K562 (cell line): ENCODE measurements around the gene GTF2H4. TPM values are rescaled to one million over a fixed set of nuclear protein-coding genes. Genes with fewer than 3 reads are reported as not detected.

Experiments used
- BCOR ChIP-seq: fragments of 450-650 bp; IDR thresholded peaks from 2 replicates; pipeline ENCODE4 v1.6.1; 2016
- FIP1L1 ChIP-seq: fragments of 200-400 bp; formaldehyde crosslinking; IDR thresholded peaks from 2 replicates; pipeline ENCODE4 v1.6.1; 2018; ENCODE audit warnings: mild to moderate bottlenecking, low read depth, low read length; ENCODE audit not compliant: poor library complexity, severe bottlenecking
- MEF2D ChIP-seq: conservative IDR thresholded peaks from 2 replicates; pipeline ENCODE4 v1.6.1; 2016; ENCODE audit warnings: low read depth, missing genetic modification characterization, missing compliant biosample characterization
- NR1H2 ChIP-seq: sonication (generic); formaldehyde crosslinking; IDR thresholded peaks from 2 replicates; pipeline ENCODE4 v1.4.0; 2020; ENCODE audit warnings: mild to moderate bottlenecking, missing genetic modification reagents
- PCBP2 ChIP-seq: fragments of 200-400 bp; formaldehyde crosslinking; IDR thresholded peaks from 2 replicates; pipeline ENCODE4 v1.6.1; 2018; ENCODE audit warnings: low read length, low read depth, mild to moderate bottlenecking, moderate library complexity; ENCODE audit not compliant: poor library complexity, severe bottlenecking
- RFX5 ChIP-seq: IDR thresholded peaks from 2 replicates; pipeline ENCODE4 v1.6.1; 2011; ENCODE audit warnings: low read depth, mild to moderate bottlenecking, improper control_type of control experiment, low read length
- STAT5B ChIP-seq: fragments of 250-450 bp; sonication (Bioruptor Pico); IDR thresholded peaks from 2 replicates; pipeline ENCODE4 v1.8.0; 2021; ENCODE audit warnings: mild to moderate bottlenecking, inconsistent platforms
- polyA plus RNA-seq, 8 experiments: library from polyadenylated mRNA; depleted of rRNA in 4 of 8; stranded (reverse) in 5 of 8; unstranded in 3 of 8; fragments of >200 nt; fragmentation: Nextera tagmentation in 2 of 8; fragmentation: Illumina TruSeq in 1 of 8; extraction: Ambion mirVana in 2 of 8; extraction: Trizol in 1 of 8; gene quantifications; 2 replicates each; pipeline versions ENCODE4 v1.2.1 to v1.2.3, GENCODE V29; 2011 to 2014; ENCODE audit warnings: inconsistent platforms in 1 of 8, missing spikeins in 1 of 8
- total RNA-seq, 7 experiments: library from RNA; depleted of rRNA in 6 of 7; stranded (reverse); fragments of >200 nt in 6 of 7; fragmentation: Illumina TruSeq in 2 of 7; extraction: Trizol in 2 of 7; gene quantifications; 2 replicates each; pipeline versions ENCODE4 v1.2.1 to v1.2.3, GENCODE V29; 2011 to 2021; ENCODE audit warnings: low replicate concordance in 1 of 7
- TF ChIP-seq, protein P1 (sequence below), 2 experiments: IDR thresholded peaks; 2 replicates each; pipeline ENCODE4 v1.6.1; 2012; ENCODE audit warnings: improper control_type of control experiment in 2 of 2, low read depth in 2 of 2, low read length in 2 of 2, borderline replicate concordance in 1 of 2
- TF ChIP-seq, protein P2 (sequence below): fragments of 450-650 bp; IDR thresholded peaks from 2 replicates; pipeline ENCODE4 v1.6.1; 2016
- TF ChIP-seq, protein P3 (sequence below), 2 experiments: fragments of 200-800 bp in 1 of 2; sonication (Bioruptor generic) in 1 of 2; sonication (generic) in 1 of 2; formaldehyde crosslinking in 1 of 2; IDR thresholded peaks in 1 of 2; conservative IDR thresholded peaks in 1 of 2; 2 replicates each; pipeline versions ENCODE4 v1.5.0 to v1.6.1; 2016 to 2020; ENCODE audit warnings: missing compliant biosample characterization in 1 of 2, missing genetic modification characterization in 1 of 2, missing genetic modification reagents in 1 of 2
- TF ChIP-seq, protein P4 (sequence below): fragments of 450-650 bp; IDR thresholded peaks from 2 replicates; pipeline ENCODE4 v1.6.1; 2017; ENCODE audit warnings: antibody characterized with exemption
- TF ChIP-seq, protein P5 (sequence below): conservative IDR thresholded peaks from 2 replicates; pipeline ENCODE4 v1.6.1; 2011; ENCODE audit warnings: low read depth, mild to moderate bottlenecking, low read length; ENCODE audit not compliant: control insufficient read depth
- TF ChIP-seq, protein P6 (sequence below): sonication (generic); formaldehyde crosslinking; IDR thresholded peaks from 2 replicates; pipeline ENCODE4 v1.8.1; 2023; ENCODE audit warnings: mild to moderate bottlenecking, missing genetic modification reagents
- TF ChIP-seq, protein P7 (sequence below): sonication (generic); formaldehyde crosslinking; IDR thresholded peaks from 2 replicates; pipeline ENCODE4 v1.8.1; 2023; ENCODE audit warnings: mild to moderate bottlenecking, missing genetic modification reagents, moderate library complexity

GTF2H4 gene
- total and polyA plus RNA-seq, 9 of the 15 experiments (the other 6 are each of a cell fraction or from before 2014, with no cell fraction given): 3.6 to 86.1 (median 39.6) TPM

DNA sequence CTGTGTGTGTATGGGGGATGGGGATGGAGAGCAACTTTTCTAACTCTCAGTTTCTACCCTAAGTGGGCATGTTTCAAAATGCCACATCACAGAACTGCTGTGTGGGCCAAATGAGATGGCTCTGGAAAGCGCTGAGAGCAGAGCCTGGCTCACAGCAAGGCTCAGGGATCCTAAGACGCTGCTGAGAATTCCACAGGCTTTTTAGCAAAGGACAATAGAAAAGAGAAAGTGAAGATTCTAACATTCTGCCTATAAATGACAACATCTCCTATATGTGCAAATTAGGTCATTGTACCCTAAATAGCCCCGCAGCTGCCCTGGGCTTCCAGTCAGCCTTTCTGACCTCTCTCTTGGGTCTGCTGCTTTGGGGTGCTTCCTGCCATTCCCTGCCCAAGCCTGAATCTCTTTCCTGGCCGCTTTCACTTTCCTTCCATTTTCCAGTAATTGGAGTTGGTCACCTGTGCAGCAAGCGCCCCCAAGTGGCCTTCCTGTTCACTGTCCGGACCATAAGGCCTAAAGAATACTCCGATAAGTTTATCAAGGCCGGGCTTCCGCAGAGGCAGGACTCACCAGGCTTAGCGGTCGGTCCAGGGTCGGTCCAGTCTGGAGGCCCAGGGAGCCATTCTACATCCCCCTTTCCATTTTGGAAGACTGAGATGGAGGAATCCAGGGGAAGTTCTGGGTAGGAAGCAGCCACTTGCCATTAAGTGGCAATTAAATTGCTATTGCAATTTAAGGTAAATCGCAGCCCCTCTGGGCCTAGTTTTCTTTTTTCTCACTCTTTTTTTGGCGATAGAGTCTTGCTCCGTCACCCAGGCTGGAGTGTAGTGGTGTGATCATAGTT lies 30.4 kb upstream of the GTF2H4 start (continued):
- TF ChIP-seq, protein P1, sequence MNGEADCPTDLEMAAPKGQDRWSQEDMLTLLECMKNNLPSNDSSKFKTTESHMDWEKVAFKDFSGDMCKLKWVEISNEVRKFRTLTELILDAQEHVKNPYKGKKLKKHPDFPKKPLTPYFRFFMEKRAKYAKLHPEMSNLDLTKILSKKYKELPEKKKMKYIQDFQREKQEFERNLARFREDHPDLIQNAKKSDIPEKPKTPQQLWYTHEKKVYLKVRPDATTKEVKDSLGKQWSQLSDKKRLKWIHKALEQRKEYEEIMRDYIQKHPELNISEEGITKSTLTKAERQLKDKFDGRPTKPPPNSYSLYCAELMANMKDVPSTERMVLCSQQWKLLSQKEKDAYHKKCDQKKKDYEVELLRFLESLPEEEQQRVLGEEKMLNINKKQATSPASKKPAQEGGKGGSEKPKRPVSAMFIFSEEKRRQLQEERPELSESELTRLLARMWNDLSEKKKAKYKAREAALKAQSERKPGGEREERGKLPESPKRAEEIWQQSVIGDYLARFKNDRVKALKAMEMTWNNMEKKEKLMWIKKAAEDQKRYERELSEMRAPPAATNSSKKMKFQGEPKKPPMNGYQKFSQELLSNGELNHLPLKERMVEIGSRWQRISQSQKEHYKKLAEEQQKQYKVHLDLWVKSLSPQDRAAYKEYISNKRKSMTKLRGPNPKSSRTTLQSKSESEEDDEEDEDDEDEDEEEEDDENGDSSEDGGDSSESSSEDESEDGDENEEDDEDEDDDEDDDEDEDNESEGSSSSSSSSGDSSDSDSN (IDR thresholded peaks at IDR 0.05; ENCODE audit: borderline replicate concordance in 1 of 2, low read depth in 2 of 2, low read length in 2 of 2): peak; percentile 68 to 89; a peak in 3 of 4 replicates
- TF ChIP-seq, protein P2, sequence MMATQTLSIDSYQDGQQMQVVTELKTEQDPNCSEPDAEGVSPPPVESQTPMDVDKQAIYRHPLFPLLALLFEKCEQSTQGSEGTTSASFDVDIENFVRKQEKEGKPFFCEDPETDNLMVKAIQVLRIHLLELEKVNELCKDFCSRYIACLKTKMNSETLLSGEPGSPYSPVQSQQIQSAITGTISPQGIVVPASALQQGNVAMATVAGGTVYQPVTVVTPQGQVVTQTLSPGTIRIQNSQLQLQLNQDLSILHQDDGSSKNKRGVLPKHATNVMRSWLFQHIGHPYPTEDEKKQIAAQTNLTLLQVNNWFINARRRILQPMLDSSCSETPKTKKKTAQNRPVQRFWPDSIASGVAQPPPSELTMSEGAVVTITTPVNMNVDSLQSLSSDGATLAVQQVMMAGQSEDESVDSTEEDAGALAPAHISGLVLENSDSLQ: no peak
- TF ChIP-seq, protein P3, sequence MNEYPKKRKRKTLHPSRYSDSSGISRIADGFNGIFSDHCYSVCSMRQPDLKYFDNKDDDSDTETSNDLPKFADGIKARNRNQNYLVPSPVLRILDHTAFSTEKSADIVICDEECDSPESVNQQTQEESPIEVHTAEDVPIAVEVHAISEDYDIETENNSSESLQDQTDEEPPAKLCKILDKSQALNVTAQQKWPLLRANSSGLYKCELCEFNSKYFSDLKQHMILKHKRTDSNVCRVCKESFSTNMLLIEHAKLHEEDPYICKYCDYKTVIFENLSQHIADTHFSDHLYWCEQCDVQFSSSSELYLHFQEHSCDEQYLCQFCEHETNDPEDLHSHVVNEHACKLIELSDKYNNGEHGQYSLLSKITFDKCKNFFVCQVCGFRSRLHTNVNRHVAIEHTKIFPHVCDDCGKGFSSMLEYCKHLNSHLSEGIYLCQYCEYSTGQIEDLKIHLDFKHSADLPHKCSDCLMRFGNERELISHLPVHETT (CRISPR knock-in tag; conservative IDR thresholded peaks at IDR 0.05 in 1 of 2, IDR thresholded peaks at IDR 0.05 in 1 of 2): peak in 1 of 2 experiments; percentile 72; a peak in 1 of 4 replicates
- peak; percentile 14; the same call in 1 of the 2 replicates for TF ChIP-seq BCOR
- TF ChIP-seq, protein P4, sequence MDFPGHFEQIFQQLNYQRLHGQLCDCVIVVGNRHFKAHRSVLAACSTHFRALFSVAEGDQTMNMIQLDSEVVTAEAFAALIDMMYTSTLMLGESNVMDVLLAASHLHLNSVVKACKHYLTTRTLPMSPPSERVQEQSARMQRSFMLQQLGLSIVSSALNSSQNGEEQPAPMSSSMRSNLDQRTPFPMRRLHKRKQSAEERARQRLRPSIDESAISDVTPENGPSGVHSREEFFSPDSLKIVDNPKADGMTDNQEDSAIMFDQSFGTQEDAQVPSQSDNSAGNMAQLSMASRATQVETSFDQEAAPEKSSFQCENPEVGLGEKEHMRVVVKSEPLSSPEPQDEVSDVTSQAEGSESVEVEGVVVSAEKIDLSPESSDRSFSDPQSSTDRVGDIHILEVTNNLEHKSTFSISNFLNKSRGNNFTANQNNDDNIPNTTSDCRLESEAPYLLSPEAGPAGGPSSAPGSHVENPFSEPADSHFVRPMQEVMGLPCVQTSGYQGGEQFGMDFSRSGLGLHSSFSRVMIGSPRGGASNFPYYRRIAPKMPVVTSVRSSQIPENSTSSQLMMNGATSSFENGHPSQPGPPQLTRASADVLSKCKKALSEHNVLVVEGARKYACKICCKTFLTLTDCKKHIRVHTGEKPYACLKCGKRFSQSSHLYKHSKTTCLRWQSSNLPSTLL: no peak
- no peak for TF ChIP-seq PCBP2
- TF ChIP-seq STAT5B (CRISPR knock-in tag): no peak
- TF ChIP-seq MEF2D (tag): peak; percentile 70
- TF ChIP-seq, protein P5, sequence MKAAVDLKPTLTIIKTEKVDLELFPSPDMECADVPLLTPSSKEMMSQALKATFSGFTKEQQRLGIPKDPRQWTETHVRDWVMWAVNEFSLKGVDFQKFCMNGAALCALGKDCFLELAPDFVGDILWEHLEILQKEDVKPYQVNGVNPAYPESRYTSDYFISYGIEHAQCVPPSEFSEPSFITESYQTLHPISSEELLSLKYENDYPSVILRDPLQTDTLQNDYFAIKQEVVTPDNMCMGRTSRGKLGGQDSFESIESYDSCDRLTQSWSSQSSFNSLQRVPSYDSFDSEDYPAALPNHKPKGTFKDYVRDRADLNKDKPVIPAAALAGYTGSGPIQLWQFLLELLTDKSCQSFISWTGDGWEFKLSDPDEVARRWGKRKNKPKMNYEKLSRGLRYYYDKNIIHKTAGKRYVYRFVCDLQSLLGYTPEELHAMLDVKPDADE: no peak
- TF ChIP-seq, protein P6, sequence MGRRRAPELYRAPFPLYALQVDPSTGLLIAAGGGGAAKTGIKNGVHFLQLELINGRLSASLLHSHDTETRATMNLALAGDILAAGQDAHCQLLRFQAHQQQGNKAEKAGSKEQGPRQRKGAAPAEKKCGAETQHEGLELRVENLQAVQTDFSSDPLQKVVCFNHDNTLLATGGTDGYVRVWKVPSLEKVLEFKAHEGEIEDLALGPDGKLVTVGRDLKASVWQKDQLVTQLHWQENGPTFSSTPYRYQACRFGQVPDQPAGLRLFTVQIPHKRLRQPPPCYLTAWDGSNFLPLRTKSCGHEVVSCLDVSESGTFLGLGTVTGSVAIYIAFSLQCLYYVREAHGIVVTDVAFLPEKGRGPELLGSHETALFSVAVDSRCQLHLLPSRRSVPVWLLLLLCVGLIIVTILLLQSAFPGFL (CRISPR knock-in tag): no peak
- no peak for TF ChIP-seq NR1H2 (CRISPR knock-in tag)
- TF ChIP-seq FIP1L1: no peak
- TF ChIP-seq RFX5: no peak
- TF ChIP-seq, protein P7, sequence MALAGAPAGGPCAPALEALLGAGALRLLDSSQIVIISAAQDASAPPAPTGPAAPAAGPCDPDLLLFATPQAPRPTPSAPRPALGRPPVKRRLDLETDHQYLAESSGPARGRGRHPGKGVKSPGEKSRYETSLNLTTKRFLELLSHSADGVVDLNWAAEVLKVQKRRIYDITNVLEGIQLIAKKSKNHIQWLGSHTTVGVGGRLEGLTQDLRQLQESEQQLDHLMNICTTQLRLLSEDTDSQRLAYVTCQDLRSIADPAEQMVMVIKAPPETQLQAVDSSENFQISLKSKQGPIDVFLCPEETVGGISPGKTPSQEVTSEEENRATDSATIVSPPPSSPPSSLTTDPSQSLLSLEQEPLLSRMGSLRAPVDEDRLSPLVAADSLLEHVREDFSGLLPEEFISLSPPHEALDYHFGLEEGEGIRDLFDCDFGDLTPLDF (CRISPR knock-in tag): no peak
